ENCODE data around the gene STAG1. TPM values are rescaled to one million over a fixed set of nuclear protein-coding genes. Genes with fewer than 3 reads are reported as not detected.
"Not testable (repeated sequence)": the region's sequence is repeated elsewhere in the genome, so short reads cannot be mapped to it uniquely, and the experiment has no call there.

The STAG1 gene
- total RNA-seq, 6 experiments from 2014 or later: 33.7 to 45.3 (median 43.8) TPM

- Mint-ChIP-seq H3K9me3 (peaks cover 26% of the 10 kb centered on the region), H3K4me1 (ENCODE audit: low read depth) (peaks cover 16% of the 10 kb centered on the region), H3K27me3 (ENCODE audit: insufficient read depth) (no peaks in the 10 kb centered on the region; the same call in 1 of the 2 replicates), H3K4me3 (no peak overlapping the region), H3K27ac (no peak overlapping the region), H3K36me3 (ENCODE audit: low read depth) (peaks cover 25% of the 10 kb centered on the region)
- TF ChIP-seq, protein P1, sequence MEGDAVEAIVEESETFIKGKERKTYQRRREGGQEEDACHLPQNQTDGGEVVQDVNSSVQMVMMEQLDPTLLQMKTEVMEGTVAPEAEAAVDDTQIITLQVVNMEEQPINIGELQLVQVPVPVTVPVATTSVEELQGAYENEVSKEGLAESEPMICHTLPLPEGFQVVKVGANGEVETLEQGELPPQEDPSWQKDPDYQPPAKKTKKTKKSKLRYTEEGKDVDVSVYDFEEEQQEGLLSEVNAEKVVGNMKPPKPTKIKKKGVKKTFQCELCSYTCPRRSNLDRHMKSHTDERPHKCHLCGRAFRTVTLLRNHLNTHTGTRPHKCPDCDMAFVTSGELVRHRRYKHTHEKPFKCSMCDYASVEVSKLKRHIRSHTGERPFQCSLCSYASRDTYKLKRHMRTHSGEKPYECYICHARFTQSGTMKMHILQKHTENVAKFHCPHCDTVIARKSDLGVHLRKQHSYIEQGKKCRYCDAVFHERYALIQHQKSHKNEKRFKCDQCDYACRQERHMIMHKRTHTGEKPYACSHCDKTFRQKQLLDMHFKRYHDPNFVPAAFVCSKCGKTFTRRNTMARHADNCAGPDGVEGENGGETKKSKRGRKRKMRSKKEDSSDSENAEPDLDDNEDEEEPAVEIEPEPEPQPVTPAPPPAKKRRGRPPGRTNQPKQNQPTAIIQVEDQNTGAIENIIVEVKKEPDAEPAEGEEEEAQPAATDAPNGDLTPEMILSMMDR (IDR thresholded peaks at IDR 0.05): no peak
- DNase-seq: no peak
Observed at GRCh38 chr3:136657526-136657925, 94.7 kb downstream of the STAG1 start.

- no peak overlapping the region for H3K4me3 Mint-ChIP-seq
- no peak overlapping the region for H3K27ac Mint-ChIP-seq
- no peak for DNase-seq
- no peaks in the 10 kb centered on the region; the same call in 1 of the 2 replicates for H3K4me1 Mint-ChIP-seq (ENCODE audit: low read depth)
- H3K36me3 Mint-ChIP-seq (ENCODE audit: low read depth): peaks cover 29% of the 10 kb centered on the region
- TF ChIP-seq, protein P1 (IDR thresholded peaks at IDR 0.05): no peak
- H3K9me3 Mint-ChIP-seq: peaks cover 30% of the 10 kb centered on the region
- H3K27me3 Mint-ChIP-seq (ENCODE audit: insufficient read depth): no peaks in the 10 kb centered on the region
Observed at GRCh38 chr3:136653628-136654027, 98.5 kb downstream of the STAG1 start.

GRCh38 chr3:136651581-136651980, 100.6 kb downstream of the STAG1 start:
- peaks cover 30% of the 10 kb centered on the region for H3K9me3 Mint-ChIP-seq
- no peak overlapping the region for H3K27ac Mint-ChIP-seq
- H3K4me1 Mint-ChIP-seq (ENCODE audit: low read depth): peaks cover 6% of the 10 kb centered on the region
- TF ChIP-seq, protein P1 (IDR thresholded peaks at IDR 0.05): no peak
- H3K4me3 Mint-ChIP-seq: no peak overlapping the region; the same call in 1 of the 2 replicates
- DNase-seq: no peak
- peaks cover 29% of the 10 kb centered on the region for H3K36me3 Mint-ChIP-seq (ENCODE audit: low read depth)
- no peaks in the 10 kb centered on the region for H3K27me3 Mint-ChIP-seq (ENCODE audit: insufficient read depth)

- Mint-ChIP-seq H3K27ac (no peak overlapping the region), H3K4me1 (ENCODE audit: low read depth) (peaks cover 6% of the 10 kb centered on the region), H3K36me3 (ENCODE audit: low read depth) (peaks cover 29% of the 10 kb centered on the region), H3K4me3 (no peak overlapping the region), H3K27me3 (ENCODE audit: insufficient read depth) (no peaks in the 10 kb centered on the region), H3K9me3 (peaks cover 30% of the 10 kb centered on the region)
- DNase-seq: no peak
- TF ChIP-seq, protein P1 (IDR thresholded peaks at IDR 0.05): no peak
Observed at GRCh38 chr3:136650461-136650860, 101.7 kb downstream of the STAG1 start.

- Mint-ChIP-seq H3K36me3 (ENCODE audit: low read depth) (no peaks in the 10 kb centered on the region), H3K4me3 (no peak overlapping the region), H3K9me3 (no peaks in the 10 kb centered on the region), H3K4me1 (ENCODE audit: low read depth) (peaks cover 23% of the 10 kb centered on the region), H3K27me3 (ENCODE audit: insufficient read depth) (no peaks in the 10 kb centered on the region), H3K27ac (no peak overlapping the region)
- TF ChIP-seq, protein P1 (IDR thresholded peaks at IDR 0.05): no peak
- no peak for DNase-seq
Observed at GRCh38 chr3:136645915-136646314, 106.3 kb downstream of the STAG1 start.

GRCh38 chr3:136644212-136644611, 108.0 kb downstream of the STAG1 start:
- H3K27ac Mint-ChIP-seq: no peak overlapping the region
- peaks cover 33% of the 10 kb centered on the region for H3K4me1 Mint-ChIP-seq (ENCODE audit: low read depth)
- H3K4me3 Mint-ChIP-seq: no peak overlapping the region

GRCh38 chr3:136643380-136643779, 108.8 kb downstream of the STAG1 start:
- peaks cover 37% of the 10 kb centered on the region for H3K4me1 Mint-ChIP-seq (ENCODE audit: low read depth)
- H3K36me3 Mint-ChIP-seq (ENCODE audit: low read depth); DNase-seq; H3K27ac Mint-ChIP-seq; H3K4me3 Mint-ChIP-seq; H3K27me3 Mint-ChIP-seq (ENCODE audit: insufficient read depth); H3K9me3 Mint-ChIP-seq: not testable (repeated sequence)

More at GRCh38 chr3:136644212-136644611, 108.0 kb downstream of the STAG1 start:
- H3K36me3 Mint-ChIP-seq (ENCODE audit: low read depth): no peaks in the 10 kb centered on the region
- DNase-seq: no peak
- H3K27me3 Mint-ChIP-seq (ENCODE audit: insufficient read depth): no peaks in the 10 kb centered on the region
- no peaks in the 10 kb centered on the region for H3K9me3 Mint-ChIP-seq
- TF ChIP-seq, protein P1 (IDR thresholded peaks at IDR 0.05): no peak

All from HFFc6 (cell line).